HG03095 (cell line): Measurements from ENCODE around the gene EID2.
A peak's percentile ranks its signal among the peaks of the same experiment; 100 is the strongest.

ENCODE experiments used
- ATAC-seq: cut with Tn5 transposase; IDR thresholded peaks from one replicate; pipeline ENCODE4 v1.9.1; 2021; ENCODE audit warnings: moderate library complexity; ENCODE audit not compliant: unreplicated experiment

Gene EID2

DNA sequence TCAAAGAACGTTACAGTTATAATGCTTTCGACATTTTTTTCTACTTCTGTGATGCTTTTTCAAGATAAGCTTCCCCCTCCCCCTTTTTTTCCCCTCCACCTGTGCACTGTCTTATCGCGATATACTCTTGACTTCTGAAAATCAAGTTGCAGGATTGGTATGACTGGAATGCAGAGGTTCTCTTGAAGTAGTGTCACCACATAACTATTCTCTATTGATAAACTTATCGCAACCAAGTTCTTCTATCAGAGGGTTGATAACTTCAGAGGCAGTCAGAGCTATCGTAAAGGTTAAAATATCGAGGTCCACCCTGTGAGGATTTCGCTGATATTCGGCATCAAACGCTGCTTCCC lies 820 bp downstream of the EID2 start:
- peak; percentile 8 for ATAC-seq

DNA sequence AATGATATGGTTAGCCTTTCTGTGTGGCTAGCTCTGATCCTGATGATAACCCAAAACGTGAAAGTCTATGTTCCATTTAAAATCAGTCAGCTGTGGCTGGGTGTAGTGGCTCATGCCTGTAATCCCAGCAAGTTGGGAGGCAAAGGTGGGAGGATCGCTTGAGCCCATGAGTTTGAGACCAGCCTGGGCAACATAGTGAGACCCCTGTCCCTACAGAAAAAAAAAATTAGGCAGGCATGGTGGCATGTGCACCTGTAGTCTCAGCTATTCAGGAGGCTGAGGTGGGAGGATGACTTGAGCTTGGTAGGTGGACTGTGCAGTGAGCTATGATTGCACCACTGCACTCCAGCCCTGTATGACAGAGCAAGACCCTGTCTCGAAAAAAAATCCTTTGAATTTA lies 6.2 kb downstream of the EID2 start:
- ATAC-seq = no peak

DNA sequence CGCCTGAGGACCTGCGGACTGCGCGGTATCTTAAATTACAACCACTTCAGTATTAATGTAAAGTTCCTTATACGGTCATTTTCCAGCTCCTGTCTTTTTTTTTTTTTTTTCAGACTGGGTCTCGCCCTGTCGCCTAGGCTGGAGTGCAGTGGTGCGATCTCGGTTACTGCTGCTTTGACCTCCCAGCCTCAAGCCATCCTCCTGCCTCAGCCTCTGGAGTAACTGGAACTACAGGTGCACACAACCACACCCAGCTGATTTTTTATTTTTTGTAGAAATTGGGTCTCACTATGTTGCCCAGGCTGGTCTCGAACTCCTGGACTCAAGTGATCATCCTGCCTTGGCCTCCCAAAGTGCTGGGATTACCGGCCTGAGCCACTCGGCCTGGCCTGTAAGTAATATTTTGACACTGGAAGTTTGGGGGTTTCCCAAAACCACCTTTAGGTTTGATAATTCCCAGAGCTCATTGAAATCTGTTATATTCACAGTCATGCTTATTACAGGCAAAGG lies 6.9 kb downstream of the EID2 start:
- ATAC-seq = no peak

DNA sequence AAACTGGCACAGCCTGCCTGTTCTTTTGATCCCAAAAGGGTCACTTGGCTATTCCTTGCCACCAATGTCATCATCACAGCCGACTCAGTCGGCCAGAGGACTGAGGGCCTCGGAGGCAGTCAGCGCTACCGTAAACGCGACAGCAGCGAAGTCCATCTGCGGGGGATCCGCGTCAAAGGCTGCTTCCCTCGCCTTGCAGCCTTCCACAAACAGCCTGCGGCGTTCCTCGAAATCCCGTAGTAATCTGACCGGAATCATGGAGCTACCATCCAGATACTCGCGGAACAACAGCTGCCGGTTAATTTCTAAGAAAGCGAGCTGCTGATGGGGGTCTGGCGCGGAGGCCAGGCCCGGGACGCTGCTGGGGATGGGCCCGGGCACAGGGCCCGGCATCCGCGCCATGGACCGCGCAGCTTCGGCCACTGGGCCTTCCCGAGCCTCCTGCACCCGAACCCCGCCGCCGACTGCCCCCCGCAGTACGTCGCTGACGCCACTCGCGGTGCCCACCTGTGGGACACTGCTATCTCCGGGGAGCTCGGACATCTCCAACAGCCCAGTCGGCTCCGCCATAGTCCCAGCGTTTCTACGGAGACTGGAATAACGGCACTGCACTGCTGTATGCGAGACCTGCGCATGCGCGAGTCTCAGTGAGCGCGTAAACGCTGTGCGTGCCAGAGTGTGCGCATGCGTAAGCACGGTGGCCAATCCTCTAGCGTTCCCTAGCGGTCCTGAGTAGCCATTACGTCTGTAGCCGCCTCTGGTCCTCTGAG lies 7.5 kb downstream of the EID2 start, which contains the start of gene EID2B:
Gene EID2B, minus strand, starts transcription at position 620 of the 770 bp plus-strand sequence. Its CDS starts 50 bp downstream, at position 570.
- ATAC-seq = peak; percentile 61

DNA sequence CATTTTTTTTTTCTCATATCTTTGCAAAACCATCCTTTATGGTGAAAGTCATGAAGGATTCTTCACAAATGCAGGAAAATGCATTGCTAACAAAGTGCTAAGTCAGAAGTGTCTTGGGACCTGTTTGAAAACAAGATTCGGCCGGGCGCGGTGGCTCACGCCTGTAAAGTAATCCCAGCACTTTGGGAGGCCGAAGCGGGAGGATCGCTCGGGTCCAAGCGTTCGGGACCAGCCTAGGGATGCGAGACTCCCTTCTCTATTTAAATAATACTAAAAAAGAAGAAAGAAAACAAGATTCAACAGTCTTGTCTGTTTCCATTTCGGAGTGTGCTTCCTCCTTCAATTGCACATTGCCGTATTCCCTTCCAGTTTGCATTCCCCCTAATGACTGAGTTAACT lies 8.1 kb downstream of the EID2 start:
- ATAC-seq = no peak

DNA sequence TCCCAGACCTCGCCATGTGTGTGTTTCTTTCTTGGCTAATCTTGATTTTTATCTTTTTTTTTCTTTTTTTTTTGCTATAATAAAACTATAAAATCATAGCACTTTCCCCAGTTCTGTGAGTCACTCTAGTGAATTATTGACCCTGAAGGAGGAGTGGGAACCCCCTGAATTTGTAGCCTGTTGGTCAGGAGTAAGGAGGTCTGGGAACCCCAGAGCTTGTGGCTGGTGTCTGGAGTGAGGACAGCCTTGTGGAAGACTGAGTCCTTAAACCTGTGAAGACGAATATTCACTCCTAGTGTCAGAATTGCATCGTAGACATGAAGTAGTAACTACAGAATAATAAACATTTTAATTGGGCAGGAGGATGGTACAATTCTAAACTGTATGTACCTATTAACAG lies 14.8 kb downstream of the EID2 start:
- ATAC-seq = no peak

DNA sequence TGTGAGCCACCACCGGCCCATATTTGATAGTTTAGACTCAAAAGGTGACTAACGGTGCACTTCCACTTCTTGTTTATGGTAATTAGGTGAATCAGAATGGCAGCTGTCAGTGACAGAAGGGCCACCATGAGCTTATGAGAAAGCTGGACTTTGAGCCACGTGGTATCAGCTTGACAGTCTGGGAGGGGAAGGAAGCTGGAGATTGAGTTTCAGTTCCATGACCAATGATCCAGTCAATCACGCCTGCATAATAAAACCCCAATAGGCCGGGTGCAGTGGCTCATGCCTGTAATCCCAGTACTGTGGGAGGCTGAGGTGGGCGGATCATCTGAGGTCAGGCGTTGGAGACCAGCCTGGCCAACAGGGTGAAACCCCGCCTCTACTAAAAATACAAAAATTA lies 15.5 kb downstream of the EID2 start:
- ATAC-seq = no peak

DNA sequence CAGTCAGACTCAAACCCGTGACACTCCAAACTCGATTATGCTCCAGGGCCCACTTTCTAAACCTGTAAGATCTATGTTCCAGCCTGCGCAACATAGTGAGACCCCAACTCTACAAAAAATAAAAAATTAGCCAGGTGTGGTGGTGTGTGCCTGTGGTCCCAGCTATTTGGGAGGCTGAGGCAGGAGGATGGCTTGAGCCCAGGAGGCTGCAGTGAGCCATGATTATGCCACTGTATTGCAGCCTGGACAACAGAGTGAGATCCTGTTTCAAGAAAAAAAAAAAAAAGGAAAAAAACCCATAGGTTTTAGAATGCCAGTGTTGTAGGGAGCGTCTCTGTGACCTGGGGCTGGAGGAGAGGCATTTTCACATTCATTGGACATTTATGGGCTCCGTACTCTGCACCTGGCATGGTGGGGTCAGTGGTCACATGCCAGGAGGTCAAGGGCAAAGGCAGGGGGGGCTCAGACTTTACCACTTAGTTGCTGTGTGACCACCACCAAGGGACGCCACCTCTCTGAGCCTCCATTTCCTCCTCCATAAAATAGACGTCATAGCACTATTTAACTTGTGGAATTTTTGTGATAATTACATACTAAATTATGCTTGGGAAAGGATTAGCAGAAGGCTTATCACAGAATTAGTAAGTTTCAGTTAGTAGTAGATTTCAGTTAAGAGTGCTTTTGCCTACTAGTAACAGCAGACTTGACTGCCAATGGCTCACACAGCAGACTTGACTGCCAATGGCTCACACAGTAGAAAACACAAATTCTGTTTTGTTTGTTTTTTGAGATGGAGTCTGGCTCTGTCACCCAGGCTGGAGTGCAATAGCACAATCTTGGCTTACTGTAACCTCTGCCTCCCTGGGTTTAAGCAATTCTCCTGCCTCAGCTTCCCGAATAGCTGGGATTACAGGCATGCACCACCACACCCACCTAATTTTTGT lies 19.1 kb downstream of the EID2 start:
- ATAC-seq = no peak

DNA sequence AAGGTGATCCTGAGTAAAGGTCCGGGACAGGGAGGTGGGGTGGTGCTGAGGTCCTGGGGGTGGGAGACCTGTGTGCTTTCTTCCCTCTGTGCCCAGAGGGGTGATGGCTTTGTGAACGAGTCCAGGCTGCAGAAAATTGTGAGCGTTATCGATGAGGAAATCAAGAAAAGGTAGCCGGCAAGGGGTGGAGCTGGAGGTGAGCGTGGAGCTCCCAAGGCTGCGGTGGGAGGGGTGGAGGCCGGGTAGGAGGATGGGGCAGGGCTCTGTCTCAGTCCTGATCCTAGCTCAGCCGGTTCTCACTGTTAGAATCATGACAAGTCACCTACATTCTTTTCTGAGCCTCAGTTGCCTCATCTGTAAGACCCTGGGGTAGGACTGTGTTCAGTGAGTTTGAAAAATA lies 21.0 kb downstream of the EID2 start:
- ATAC-seq = no peak

DNA sequence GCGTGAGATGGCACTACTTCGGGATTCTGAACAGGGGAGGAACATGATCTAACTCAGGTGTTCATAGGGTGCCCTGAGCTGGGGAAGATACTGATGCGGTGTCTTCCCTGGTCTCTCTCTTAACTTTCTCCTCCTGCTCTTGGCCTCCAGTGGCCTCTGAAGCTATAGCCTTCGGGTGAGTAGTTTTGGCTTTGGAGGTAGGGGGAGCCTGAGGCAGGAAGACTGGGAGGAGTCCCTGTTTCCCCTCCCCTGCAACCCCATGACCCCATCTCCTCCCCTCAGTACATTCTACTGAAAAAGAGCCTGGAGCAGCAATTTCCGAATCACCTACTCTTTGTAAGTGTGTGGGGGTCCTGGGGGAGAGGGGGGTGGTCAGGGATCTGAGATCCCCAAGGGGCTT lies 21.5 kb downstream of the EID2 start:
- no peak for ATAC-seq

DNA sequence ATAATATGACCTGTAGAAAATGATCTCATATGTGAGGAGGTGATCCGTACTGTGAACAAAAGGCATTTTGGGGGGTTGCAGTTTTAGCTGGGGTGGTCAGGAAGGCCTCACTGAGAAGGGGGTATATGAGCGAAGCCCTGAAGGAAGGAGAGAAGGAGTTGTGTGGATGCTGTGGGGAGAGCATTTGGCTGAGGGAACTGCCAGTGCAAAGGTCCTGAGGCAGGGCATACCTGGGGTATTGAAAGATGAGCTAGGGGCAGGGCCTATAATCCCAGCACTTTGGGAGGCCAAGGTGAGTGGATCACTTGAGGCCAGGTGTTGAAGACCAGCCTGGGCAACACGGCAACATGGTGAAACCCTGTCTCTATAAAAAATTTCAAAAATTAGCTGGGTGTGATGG lies 22.5 kb downstream of the EID2 start:
- no peak for ATAC-seq

DNA sequence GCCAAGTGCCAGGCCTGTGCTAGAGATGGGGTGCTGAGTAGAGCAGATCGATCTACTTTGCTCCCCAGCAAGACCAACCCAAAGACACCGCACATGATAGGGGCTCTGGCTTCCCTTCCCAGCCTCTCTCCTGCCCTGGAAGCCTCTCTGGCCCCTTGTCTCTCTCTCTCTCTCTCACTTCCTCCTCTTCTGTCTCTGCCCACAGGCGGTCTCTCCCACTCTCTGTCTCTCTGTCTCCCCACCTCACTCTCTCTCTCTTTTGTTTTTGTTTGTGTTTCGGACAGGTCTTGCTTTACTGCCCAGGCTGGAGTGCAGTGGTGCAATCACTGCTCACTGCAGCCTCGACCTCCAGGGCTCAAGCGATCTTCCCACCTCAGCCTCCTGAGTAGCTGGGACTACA lies 23.7 kb downstream of the EID2 start:
- no peak for ATAC-seq

DNA sequence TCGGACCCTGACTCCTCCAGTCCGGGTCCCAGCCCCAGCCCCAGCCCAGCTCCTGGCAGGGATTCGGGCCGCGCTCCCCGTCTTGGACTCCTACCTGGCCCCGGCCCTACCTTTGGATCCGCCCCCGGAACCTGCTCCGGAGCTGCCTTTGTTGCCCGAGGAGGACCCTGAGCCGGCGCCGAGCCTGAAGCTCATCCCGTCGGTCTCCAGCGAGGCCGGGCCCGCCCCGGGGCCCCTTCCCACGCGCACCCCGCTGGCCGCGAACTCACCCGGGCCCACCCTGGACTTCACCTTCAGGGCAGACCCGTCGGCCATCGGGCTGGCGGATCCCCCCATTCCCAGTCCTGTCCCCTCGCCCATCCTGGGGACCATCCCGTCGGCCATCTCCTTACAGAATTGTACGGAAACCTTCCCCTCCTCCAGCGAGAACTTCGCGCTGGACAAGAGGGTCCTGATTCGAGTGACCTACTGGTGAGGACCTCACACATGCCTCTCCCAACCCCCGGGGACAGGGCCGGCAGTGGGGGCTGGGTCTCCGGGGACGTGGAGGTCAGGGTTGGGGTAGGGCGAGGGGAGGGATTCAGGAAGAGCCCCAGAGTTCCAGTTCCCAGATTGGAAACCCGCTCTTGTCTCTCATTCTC lies 24.3 kb downstream of the EID2 start:
- ATAC-seq = no peak

DNA sequence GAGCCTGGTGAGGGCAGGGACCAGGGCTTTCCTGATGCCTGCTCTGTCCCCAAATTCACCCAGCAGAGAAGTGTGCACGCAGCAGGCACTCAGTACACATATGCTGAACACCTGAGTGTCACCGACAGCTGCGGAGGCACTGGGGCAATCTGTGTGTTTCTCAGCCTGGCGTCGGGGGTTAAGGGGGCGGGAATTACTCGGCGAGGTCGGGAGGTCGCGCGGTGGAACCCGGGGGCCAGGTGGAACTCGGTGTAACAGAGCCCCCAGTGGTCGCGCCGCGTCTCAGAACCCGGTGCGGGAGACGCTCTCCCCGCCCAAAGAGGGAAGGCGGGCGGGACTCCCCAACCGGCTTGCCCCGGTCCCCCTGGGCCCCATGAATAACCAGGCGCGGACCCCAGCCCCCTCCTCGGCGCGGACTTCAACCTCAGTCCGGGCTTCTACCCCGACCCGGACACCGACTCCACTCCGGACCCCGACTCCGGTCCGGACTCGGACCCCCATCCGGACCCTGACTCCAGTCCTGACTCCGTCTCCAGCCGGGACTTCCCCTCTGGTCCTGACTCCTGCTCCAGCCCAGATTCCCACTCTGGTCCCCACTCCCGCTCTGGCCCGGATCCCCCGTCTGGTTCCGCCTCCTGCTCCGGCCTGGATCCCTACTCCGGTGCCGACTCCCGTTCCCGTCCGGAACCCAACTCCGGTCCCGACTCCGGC lies 25.0 kb downstream of the EID2 start, which contains the start of gene SELENOV:
Gene SELENOV, plus strand, starts transcription at position 300 of the 711 bp plus-strand sequence. Its CDS starts 74 bp downstream, at position 374.
- no peak for ATAC-seq

DNA sequence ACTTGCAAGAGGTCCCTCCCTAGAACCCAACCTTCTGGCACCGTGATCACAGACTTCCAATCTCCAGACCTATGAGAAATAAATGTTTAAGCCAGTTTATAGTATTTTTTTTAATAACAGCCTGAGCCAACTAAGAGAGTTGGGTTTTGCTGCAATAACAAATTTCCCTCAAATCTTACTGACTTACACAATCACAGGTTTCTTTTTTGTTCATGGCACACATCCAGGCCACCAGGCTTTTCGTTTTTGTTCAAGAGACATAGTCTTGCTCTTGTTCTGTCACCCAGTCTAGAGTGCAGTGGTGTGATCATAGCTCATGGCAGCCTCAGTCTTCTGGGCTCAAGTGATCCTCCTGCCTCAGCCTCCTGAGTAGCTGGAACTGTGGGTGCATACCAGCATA lies 27.0 kb downstream of the EID2 start:
- ATAC-seq = no peak

DNA sequence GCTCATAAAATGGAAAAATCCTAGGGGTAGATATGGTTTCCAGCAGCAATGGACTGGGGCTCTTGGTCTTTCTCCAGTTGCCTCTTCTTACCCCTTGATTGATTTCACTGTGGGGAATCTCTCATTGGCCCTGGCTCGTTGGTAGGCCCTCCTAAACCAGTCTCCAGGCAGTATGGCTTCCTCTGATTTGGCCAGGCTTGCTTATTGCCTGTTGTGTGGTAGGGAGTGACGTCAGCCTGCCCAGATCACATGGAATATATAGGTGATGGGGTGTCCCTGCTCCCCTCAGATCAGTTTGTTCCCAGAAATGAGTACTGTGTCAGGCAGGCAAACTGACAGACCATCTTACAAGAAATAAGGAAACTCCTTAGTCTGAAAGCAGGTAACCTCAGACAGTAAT lies 30.7 kb downstream of the EID2 start:
- no peak for ATAC-seq

DNA sequence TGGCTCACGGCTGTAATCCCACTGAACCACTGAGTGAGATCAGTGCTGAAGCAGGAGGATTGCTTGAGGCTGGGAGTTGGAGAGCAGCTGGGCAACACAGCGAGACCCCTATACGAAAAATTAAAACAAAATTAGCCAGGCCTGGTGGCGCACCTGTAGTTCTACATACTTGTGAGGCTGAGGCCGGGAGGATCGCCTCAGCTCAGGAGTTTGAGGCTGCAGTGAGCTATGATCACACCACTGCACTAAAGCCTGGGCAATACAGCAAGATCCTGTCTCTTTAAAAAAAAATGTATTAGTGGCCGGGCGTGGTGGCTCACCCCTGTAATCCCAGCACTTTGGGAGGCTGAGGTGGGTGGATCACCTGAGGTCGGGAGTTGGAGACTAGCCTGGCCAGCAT lies 31.3 kb downstream of the EID2 start:
- ATAC-seq = no peak

DNA sequence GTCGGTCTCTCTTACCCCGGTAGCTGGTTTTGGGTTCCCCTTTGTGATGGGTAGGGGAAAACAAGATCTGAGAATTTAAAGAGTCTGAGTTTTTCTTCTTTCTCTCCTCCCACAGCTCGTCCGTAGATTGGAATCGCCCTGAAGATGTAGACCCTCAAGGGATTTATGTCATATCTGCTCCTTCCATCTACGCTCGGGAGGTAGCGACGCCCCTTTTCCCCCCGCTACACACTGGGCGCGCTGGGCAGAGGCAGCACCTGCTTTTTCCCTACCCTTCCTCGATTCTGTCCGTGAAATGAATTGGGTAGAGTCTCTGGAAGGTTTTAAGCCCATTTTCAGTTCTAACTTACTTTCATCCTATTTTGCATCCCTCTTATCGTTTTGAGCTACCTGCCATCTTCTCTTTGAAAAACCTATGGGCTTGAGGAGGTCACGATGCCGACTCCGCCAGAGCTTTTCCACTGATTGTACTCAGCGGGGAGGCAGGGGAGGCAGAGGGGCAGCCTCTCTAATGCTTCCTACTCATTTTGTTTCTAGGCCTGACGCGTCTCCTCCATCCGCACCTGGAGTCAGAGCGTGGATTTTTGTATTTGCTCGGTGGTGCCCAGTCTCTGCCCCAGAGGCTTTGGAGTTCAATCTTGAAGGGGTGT lies 32.1 kb downstream of the EID2 start:
- no peak for ATAC-seq

DNA sequence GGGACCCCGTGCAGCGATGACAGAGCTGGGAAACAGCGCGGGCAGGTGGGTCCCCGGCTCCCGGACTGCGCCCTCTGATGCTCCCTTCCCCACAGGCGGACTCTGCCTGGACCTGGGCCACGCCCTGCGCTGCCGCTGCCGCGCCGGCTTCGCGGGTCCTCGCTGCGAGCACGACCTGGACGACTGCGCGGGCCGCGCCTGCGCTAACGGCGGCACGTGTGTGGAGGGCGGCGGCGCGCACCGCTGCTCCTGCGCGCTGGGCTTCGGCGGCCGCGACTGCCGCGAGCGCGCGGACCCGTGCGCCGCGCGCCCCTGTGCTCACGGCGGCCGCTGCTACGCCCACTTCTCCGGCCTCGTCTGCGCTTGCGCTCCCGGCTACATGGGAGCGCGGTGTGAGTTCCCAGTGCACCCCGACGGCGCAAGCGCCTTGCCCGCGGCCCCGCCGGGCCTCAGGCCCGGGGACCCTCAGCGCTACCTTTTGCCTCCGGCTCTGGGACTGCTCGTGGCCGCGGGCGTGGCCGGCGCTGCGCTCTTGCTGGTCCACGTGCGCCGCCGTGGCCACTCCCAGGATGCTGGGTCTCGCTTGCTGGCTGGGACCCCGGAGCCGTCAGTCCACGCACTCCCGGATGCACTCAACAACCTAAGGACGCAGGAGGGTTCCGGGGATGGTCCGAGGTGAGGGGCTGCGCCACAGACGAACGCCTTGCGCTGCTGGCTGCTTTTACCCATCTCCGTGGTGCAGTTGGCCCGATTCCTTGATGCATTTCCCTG lies 32.8 kb downstream of the EID2 start:
- no peak for ATAC-seq

DNA sequence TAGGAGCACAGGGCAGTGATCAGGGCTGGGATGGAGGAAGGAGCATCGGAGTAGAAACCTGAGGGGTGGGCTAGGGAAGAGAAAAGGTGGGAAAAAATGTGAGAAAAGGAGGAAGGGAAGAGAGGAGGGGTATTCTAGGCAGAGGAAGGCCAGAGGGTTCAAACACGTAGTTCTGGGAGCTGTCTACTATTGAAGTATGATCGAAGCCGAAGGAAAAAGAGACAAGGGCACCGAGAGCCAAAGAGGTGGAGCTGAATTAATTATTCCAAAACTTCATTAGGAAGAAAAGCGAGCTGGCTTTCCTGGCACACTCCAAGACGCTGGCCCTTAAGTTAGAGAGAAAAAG lies 33.4 kb downstream of the EID2 start:
- ATAC-seq = no peak
